Stimulated activated memory B cell treated with anti-CD40 and anti-IgM and Interleukin-4, amounts not matched to agents 10 μg/mL and 1 μg/mL and 100 μg/mL, for 72 hours (primary cell): ENCODE measurements around the gene UBQLNL.

Experiments used
- ATAC-seq: fragments of 150-1000 bp; cut with Tn5 transposase; 2 replicates; pipeline ENCODE4 v1.10.0; 2021
- H3K27ac Mint-ChIP-seq: one replicate; pipeline ENCODE4 v1.8.0; 2022; ENCODE audit warnings: mild to moderate bottlenecking, mixed read lengths
- H3K27me3 Mint-ChIP-seq: one replicate; pipeline ENCODE4 v1.8.0; 2022; ENCODE audit warnings: mixed read lengths
- H3K36me3 Mint-ChIP-seq: one replicate; pipeline ENCODE4 v1.8.0; 2022; ENCODE audit warnings: mixed read lengths
- H3K4me1 Mint-ChIP-seq: one replicate; pipeline ENCODE4 v1.8.0; 2022; ENCODE audit warnings: mixed read lengths
- H3K4me3 Mint-ChIP-seq: one replicate; pipeline ENCODE4 v1.8.0; 2022; ENCODE audit warnings: mild to moderate bottlenecking, moderate library complexity, mixed read lengths
- H3K9me3 Mint-ChIP-seq: one replicate; pipeline ENCODE4 v1.8.0; 2022; ENCODE audit warnings: mixed read lengths

Gene UBQLNL

DNA sequence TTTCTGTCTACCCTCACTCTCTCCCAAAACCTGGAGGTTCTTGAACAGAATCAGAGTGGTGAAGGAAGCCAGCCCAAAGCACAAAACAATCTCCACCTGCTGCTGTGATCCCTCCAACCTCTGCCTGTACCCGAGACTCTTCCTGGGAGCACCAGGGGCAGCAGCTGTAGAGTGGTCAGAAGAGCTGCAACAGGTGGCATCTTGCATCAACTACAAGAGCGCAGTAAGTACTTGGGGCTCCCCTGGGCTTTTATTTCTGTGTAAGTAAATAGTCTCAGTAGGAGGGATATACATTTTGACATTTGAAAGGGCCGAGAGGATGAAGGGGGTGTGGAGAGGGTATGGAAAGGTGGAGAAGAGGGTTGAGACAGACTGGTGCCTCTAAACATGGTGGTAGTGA, 8.3 kb upstream of the UBQLNL start:
- H3K9me3 Mint-ChIP-seq: no peaks in the 10 kb centered on the region
- no peak for ATAC-seq
- no peak overlapping the region for H3K4me3 Mint-ChIP-seq
- H3K27me3 Mint-ChIP-seq: no peaks in the 10 kb centered on the region
- no peaks in the 10 kb centered on the region for H3K36me3 Mint-ChIP-seq
- no peaks in the 10 kb centered on the region for H3K4me1 Mint-ChIP-seq
- H3K27ac Mint-ChIP-seq: no peak overlapping the region

DNA sequence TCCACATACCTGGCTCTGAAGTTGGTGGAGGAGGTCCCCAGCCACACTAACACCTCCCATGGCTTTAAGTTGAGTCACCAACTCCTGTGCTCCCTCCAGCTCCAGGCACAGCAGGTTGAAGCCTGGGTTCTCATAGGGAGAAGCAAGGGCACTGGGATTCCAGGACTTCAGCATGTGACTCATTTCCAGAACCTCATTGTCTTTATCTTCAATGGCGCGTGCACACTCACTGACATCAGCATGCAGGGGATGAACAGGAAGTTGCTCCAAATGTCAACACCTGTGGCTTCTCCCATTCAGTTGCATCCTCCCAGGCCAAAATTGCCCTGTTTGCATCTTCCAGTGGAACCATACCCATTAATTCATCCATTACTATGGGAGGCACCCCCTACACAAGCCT, 5.8 kb upstream of the UBQLNL start:
- no peaks in the 10 kb centered on the region for H3K4me1 Mint-ChIP-seq
- ATAC-seq: no peak
- H3K27ac Mint-ChIP-seq: no peak overlapping the region
- no peaks in the 10 kb centered on the region for H3K9me3 Mint-ChIP-seq
- no peaks in the 10 kb centered on the region for H3K27me3 Mint-ChIP-seq
- H3K36me3 Mint-ChIP-seq: no peaks in the 10 kb centered on the region
- H3K4me3 Mint-ChIP-seq: no peak overlapping the region

DNA sequence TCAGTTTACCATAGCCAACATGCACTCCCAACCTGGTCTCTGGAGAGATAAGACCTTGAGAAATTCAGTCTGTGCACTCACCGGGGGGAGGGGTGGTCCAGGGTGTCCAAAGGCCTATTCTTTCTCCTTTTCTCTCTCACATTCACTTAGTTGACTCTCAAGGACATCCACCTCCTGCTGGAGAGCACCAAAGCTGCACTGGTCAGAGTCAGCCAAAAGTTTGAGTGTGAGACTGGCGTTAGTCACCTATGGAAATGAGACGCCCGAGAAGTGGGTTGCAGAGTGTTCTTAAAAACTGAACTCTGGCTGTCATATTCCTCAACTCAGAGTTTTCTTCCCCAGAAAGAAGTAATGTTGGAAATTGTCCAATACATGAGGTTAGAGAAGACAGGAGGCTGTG, 5.0 kb upstream of the UBQLNL start:
- H3K4me1 Mint-ChIP-seq: no peaks in the 10 kb centered on the region
- H3K27me3 Mint-ChIP-seq: no peaks in the 10 kb centered on the region
- H3K36me3 Mint-ChIP-seq: no peaks in the 10 kb centered on the region
- no peak for ATAC-seq
- no peaks in the 10 kb centered on the region for H3K9me3 Mint-ChIP-seq
- H3K4me3 Mint-ChIP-seq: no peak overlapping the region
- no peak overlapping the region for H3K27ac Mint-ChIP-seq

DNA sequence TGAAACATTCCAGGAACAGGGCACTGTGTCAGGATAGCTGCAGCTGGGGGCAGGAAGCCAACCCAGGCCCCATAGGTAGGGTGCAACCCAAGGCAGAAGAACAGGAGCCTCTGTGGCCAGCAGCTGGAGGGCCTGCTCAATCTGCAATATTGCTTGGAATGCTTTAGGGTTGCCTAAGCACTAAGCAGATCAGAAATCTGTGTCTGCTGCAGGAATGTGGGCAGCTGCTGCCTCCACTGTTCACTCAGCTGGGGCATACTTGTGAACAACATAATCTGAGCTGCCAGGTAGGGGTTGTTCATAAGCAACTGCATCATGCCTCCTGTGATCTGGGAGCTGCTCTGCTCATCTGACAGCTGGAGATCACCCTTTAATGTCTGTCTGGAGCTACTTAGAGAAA, 1.7 kb downstream of the UBQLNL start:
- Mint-ChIP-seq H3K27ac (no peak overlapping the region), H3K4me1 (no peaks in the 10 kb centered on the region), H3K36me3 (no peaks in the 10 kb centered on the region), H3K27me3 (no peaks in the 10 kb centered on the region), H3K4me3 (no peak overlapping the region), H3K9me3 (no peaks in the 10 kb centered on the region)
- ATAC-seq: peak; percentile 44

DNA sequence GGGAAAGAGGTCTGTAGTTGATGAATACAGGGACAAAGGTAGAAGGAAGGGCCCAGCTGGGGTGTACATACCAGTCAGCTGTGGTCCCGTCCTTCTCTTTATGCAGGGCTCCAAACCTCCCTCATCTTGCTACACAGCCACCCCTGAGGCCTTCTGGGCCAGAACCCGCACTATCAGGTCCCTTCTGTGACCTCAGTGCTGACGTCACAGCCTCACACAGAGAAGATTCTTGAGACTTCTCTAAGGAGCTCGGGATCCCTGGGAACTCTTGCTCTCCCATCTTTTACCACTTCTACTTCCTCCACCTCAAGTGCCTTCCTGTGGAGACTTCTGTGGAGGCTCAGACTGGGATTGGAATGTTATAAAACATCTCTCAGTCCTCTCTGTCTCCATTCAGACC, 6.7 kb downstream of the UBQLNL start, which contains the start of gene UBQLN3:
UBQLN3 (minus strand) TSS at position 155 of the 400 bp plus-strand sequence. CDS start 399 bp downstream, outside the sequence.
- H3K27ac Mint-ChIP-seq: no peak within 1 kb of the TSS
- ATAC-seq: no peak
- no peak within 1 kb of the TSS for H3K4me3 Mint-ChIP-seq
- H3K4me1 Mint-ChIP-seq: no peaks in the 10 kb centered on the region
- peaks cover 22% of the 10 kb centered on the region for H3K27me3 Mint-ChIP-seq
- no peaks in the 10 kb centered on the region for H3K9me3 Mint-ChIP-seq
- no peaks in the 10 kb centered on the region for H3K36me3 Mint-ChIP-seq

DNA sequence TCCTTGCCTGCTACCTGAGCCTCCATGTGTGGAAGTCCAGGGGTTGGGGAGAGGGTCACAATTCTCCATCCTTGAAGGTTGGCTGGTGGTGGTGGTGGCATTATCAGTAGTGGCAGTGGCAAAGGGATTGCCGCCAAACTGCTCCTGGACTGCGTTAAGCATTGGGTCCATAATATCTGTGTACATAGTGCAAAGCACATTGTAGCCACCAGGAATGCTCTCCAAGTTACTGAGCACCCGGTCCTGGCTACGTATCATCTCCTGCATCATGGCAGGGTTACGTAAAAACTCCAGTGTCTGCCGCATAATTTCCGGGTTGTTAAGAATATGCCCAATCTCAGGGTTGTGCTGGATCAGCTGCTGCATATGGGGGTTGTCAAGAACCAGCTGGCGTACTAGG, 7.9 kb downstream of the UBQLNL start:
- Mint-ChIP-seq H3K4me1 (no peaks in the 10 kb centered on the region), H3K27ac (no peak overlapping the region), H3K36me3 (no peaks in the 10 kb centered on the region), H3K27me3 (peaks cover 22% of the 10 kb centered on the region), H3K4me3 (no peak overlapping the region), H3K9me3 (no peaks in the 10 kb centered on the region)
- no peak for ATAC-seq

DNA sequence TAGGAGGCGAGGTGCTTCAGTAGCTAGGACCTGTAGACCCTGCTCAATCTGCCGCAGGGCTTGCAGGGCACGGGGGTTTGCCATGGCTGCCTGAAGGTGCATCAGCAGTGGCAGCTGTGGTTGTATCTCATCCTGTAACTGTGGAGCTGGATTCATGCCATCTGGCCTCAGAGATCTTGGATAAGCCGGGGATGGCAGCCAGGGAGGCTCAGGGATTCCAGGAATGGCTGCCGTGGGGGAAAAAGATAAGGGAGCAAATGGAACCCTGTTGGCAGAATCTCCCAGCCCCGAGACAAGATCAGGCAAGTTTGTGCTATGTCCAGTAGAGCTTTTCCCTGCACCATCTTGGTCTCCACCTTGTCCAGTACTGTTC, 8.6 kb downstream of the UBQLNL start:
- H3K9me3 Mint-ChIP-seq: no peaks in the 10 kb centered on the region
- no peak overlapping the region for H3K4me3 Mint-ChIP-seq
- H3K27ac Mint-ChIP-seq: no peak overlapping the region
- H3K4me1 Mint-ChIP-seq: no peaks in the 10 kb centered on the region
- ATAC-seq: no peak
- no peaks in the 10 kb centered on the region for H3K36me3 Mint-ChIP-seq
- H3K27me3 Mint-ChIP-seq: peaks cover 22% of the 10 kb centered on the region

DNA sequence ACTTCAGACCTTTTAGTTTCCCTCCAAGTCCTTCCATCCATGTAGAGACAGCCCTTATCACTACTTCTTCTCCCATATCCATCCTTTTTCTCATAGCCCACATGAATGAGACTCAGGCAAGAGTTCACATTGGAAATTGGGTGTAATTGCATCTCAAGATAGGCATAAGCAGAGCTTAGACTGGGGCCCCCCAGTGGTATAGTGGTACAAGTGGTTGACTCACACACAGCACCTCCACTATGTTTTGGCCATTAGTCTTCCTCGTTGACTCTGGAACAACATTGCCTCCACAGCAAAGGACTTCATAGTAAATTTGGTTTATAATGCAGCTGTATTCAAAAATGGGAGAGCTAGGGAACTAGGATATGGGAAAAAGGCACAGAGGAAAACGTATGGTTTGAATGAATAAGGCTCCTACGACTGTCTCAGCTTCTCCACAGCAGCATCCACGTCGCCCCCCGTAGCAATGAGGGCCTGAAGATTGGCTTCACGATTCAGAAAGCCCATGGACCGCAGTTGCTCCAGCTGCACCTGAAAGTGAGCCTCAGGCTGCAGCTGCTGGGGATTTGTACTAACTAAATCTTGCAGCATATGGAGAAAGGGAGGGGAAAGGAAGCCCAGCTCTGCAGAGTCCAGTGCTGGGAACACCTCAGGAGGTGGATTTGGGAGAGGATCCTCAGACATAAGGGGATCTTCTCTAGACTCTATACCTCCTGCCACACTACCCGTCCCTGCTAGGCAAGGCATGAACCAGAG, 9.1 kb downstream of the UBQLNL start:
- ATAC-seq: no peak
- Mint-ChIP-seq H3K4me1 (no peaks in the 10 kb centered on the region), H3K27ac (no peak overlapping the region), H3K27me3 (peaks cover 24% of the 10 kb centered on the region), H3K4me3 (no peak overlapping the region), H3K36me3 (no peaks in the 10 kb centered on the region), H3K9me3 (no peaks in the 10 kb centered on the region)

DNA sequence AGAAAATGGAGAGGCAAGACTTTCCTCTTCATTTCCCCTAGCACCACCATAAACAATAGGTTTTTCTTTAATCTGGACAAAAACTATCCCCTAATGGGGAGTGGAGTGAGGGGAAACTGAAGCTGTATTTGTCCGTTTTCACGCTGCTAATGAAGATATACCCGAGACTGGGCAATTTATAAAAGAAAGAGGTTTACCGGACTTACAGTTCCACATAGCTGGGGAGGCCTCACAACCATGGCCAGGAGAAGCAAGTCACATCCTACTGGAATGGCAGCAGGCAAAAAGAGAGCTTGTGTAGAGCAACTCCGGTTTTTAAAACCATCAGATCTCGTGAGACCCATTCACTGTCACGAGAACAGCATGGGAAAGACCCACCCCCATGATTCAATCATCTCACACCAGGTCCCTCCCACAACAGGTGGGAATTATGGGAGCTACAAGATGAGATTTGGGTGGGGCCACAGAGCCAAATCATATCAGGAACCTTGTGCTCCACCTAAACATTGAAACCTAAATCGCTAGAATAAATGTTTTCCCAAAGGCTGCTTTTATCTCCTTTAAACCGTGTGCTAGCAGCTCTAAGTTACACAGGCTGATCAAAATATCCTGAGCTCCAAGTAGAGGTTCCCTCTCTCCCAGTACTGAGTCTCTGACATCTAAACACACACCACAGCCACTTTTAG, 11.0 kb downstream of the UBQLNL start:
- no peak for ATAC-seq
- Mint-ChIP-seq H3K4me1 (no peaks in the 10 kb centered on the region), H3K9me3 (no peaks in the 10 kb centered on the region), H3K27me3 (peaks cover 34% of the 10 kb centered on the region), H3K36me3 (no peaks in the 10 kb centered on the region), H3K4me3 (no peak overlapping the region), H3K27ac (no peak overlapping the region)

DNA sequence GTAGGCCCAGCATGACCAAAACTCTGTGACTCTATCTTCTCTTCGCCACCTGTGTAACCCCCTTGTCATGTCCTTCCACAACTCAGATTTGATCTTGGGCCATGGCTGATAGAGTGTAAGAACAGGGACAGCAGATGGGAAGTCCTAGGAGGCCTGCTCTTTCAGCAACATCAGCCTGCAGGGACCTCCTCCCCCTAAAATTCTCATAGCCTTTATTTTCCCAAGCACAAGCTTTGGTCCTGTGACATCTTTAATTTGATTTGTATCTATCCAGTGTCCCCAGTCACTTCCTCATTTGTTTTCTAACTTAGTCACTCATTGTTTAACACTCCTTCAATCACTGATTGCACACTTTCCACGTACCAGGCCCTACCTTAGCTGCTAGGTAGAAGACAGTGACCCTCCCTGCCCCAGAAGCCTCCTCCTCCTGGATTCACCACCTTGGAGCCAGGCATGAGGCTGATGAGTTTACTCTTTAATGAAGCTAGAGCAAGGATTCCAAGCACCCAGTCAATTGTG, 12.0 kb downstream of the UBQLNL start:
- Mint-ChIP-seq H3K9me3 (no peaks in the 10 kb centered on the region), H3K27me3 (peaks cover 34% of the 10 kb centered on the region), H3K4me3 (no peak overlapping the region), H3K36me3 (no peaks in the 10 kb centered on the region), H3K27ac (no peak overlapping the region), H3K4me1 (no peaks in the 10 kb centered on the region)
- no peak for ATAC-seq

DNA sequence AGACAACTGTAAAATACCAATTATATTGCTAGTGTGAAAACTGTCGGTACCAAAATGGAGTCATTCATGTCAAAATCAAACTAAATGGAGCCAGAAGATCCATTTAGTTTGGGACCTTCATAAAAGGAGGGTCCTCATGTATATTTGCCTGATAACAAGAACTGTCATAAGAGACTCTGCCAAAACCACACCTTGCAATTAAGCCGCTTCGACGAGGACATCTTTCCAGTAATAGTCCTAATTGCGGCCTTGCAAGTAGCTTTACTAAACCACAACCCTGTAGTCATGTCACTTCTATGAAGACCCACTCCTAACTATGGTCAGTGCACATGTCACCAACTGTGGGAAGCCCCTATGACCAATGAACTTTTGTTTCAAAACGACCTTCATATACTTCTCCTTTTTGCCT, 16.1 kb downstream of the UBQLNL start:
- no peaks in the 10 kb centered on the region for H3K36me3 Mint-ChIP-seq
- H3K4me3 Mint-ChIP-seq: no peak overlapping the region
- peaks cover 13% of the 10 kb centered on the region for H3K27me3 Mint-ChIP-seq
- ATAC-seq: no peak
- no peaks in the 10 kb centered on the region for H3K4me1 Mint-ChIP-seq
- H3K27ac Mint-ChIP-seq: no peak overlapping the region
- H3K9me3 Mint-ChIP-seq: no peaks in the 10 kb centered on the region

DNA sequence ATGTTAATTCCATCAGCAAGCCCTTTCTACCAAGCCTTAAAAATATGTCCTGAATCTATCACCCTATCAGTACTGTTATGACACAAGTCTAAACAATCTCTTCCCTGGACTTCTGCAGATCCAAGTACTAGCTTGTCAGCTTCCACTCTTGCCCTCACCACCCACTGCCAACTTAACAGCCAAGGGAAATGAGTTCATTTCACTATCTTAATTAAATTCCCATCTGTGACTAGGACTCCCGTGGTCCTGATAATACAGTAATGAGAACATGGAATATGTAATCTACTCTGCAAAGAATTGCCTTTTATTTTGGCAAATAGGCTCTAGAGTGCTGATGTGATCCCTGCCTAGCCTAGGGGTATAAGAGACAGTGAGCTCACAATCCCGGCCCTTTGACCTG, 16.8 kb downstream of the UBQLNL start:
- no peak overlapping the region for H3K4me3 Mint-ChIP-seq
- H3K27me3 Mint-ChIP-seq: peaks cover 13% of the 10 kb centered on the region
- ATAC-seq: no peak
- no peaks in the 10 kb centered on the region for H3K9me3 Mint-ChIP-seq
- no peaks in the 10 kb centered on the region for H3K36me3 Mint-ChIP-seq
- no peak overlapping the region for H3K27ac Mint-ChIP-seq
- H3K4me1 Mint-ChIP-seq: no peaks in the 10 kb centered on the region

DNA sequence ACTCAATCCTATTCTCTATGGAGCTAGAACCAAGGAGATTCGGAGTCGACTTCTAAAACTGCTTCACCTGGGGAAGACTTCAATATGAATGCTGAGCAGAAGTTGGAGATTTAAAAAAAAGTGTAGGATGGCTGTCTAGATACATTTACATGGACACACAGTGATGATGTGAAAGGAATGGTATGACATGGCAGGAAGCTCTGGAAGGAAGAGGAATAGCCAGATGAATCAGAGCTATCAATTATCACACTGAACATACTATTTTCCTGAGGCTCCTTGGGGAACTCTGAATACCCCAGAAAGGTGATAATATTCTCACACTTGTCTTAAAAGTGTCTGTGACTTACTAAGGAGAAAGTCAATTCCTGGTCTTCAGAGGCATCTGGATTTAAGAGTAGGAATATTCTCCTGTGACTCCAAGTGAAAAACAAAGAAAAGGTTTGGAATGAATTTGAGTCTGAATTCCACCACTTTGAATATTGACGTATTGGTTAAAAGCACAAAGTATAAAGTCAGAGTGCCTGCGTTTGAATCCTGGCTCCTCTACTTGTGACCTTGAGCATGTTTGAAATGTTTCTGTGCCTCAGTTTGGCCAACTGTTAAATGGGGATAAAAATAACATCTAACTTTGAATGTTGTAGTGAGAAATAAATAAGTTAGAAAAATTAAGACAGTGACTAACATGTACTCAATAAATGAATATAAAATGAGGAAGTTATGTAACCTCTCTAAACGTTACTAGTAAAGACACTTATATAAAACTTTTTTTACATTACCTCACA, 26.7 kb downstream of the UBQLNL start:
- Mint-ChIP-seq H3K36me3 (no peaks in the 10 kb centered on the region), H3K4me1 (peaks cover 6% of the 10 kb centered on the region), H3K27me3 (no peaks in the 10 kb centered on the region), H3K9me3 (no peaks in the 10 kb centered on the region), H3K4me3 (no peak overlapping the region), H3K27ac (no peak overlapping the region)
- ATAC-seq: no peak

DNA sequence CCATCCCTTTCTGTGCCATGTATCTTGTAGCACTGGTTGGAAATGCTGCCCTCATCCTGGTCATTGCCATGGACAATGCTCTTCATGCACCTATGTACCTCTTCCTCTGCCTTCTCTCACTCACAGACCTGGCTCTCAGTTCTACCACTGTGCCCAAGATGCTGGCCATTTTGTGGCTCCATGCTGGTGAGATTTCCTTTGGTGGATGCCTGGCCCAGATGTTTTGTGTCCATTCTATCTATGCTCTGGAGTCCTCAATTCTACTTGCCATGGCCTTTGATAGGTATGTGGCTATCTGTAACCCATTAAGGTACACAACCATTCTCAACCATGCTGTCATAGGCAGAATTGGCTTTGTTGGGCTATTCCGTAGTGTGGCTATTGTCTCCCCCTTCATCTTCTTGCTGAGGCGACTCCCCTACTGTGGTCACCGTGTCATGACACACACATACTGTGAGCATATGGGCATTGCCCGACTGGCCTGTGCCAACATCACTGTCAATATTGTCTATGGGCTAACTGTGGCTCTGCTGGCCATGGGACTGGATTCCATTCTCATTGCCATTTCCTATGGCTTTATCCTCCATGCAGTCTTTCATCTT, 27.6 kb downstream of the UBQLNL start:
- no peaks in the 10 kb centered on the region for H3K9me3 Mint-ChIP-seq
- H3K27me3 Mint-ChIP-seq: no peaks in the 10 kb centered on the region
- no peak overlapping the region for H3K4me3 Mint-ChIP-seq
- ATAC-seq: no peak
- H3K36me3 Mint-ChIP-seq: no peaks in the 10 kb centered on the region
- H3K27ac Mint-ChIP-seq: no peak overlapping the region
- peaks cover 6% of the 10 kb centered on the region for H3K4me1 Mint-ChIP-seq

DNA sequence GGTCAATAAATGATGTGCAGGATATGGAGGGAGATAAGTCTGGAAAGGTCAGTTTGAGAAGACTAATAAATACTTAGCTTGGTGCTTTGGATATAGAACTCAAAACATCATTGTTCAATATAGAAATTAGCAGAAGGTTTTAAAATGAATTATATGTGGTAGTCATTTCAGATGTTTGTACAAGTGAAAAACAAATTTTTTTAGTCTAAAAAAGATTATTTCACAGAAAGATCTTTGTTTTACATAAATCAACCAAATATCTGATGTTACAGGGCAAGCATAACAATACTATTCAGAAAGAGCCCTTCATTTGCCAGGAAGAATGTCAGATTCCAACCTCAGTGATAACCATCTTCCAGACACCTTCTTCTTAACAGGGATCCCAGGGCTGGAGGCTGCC, 28.1 kb downstream of the UBQLNL start, which contains the start of gene OR52D1:
OR52D1 (plus strand) TSS at position 301 of the 400 bp plus-strand sequence; CDS start at position 323, 22 bp downstream.
- Mint-ChIP-seq H3K9me3 (no peaks in the 10 kb centered on the region), H3K4me3 (no peak within 1 kb of the TSS), H3K4me1 (peaks cover 6% of the 10 kb centered on the region), H3K27me3 (no peaks in the 10 kb centered on the region), H3K27ac (no peak within 1 kb of the TSS), H3K36me3 (no peaks in the 10 kb centered on the region)
- ATAC-seq: no peak
